Right renal cortex interstitium (tissue), 3 donors: Measurements from ENCODE around the gene SLC6A11. TPM values are rescaled to one million over a fixed set of nuclear protein-coding genes. Genes with fewer than 3 reads are reported as not detected.

Source experiments
- DNase-seq, 3 donors: peaks; one replicate each; pipeline ENCODE4 v3.0.0-alpha.2; 2013; ENCODE audit warnings: low read depth in 3 of 3, low spot score in 2 of 3
- polyA plus RNA-seq, 3 donors: library from polyadenylated mRNA; unstranded; fragments of 120-200 nt; gene quantifications; one replicate each; pipeline ENCODE4 v1.2.1, GENCODE V29; 2013; ENCODE audit not compliant: insufficient read length in 3 of 3

Gene SLC6A11
- polyA plus RNA-seq, 3 donors, result 0.06 to 0.08 (median 0.08) TPM

- no peak for DNase-seq
These were observed 21.8 kb downstream of the SLC6A11 start for GRCh38 chr3:10837849-10838248.

GRCh38 chr3:10839167-10839566, 23.1 kb downstream of the SLC6A11 start:
- DNase-seq, result no peak

GRCh38 chr3:10841100-10841499, 25.1 kb downstream of the SLC6A11 start:
- no peak for DNase-seq

- no peak for DNase-seq
These were observed 27.4 kb downstream of the SLC6A11 start for GRCh38 chr3:10843378-10843777.

GRCh38 chr3:10845001-10845761, 29.2 kb downstream of the SLC6A11 start:
- DNase-seq, result no peak

- DNase-seq, result no peak
These were observed 30.0 kb downstream of the SLC6A11 start for GRCh38 chr3:10845839-10846656.

- no peak for DNase-seq
These were observed 30.6 kb downstream of the SLC6A11 start for GRCh38 chr3:10846657-10846975.

- DNase-seq, result no peak
These were observed 32.2 kb downstream of the SLC6A11 start for GRCh38 chr3:10848261-10848660.

- DNase-seq, result no peak
These were observed 36.2 kb downstream of the SLC6A11 start for GRCh38 chr3:10852066-10852808.

GRCh38 chr3:10855083-10855870, 39.2 kb downstream of the SLC6A11 start:
- DNase-seq, result no peak

- DNase-seq, result no peak
These were observed 40.0 kb downstream of the SLC6A11 start for GRCh38 chr3:10855871-10856662.

- no peak for DNase-seq
These were observed 41.2 kb downstream of the SLC6A11 start for GRCh38 chr3:10857235-10857634.

- DNase-seq, result no peak
These were observed 42.1 kb downstream of the SLC6A11 start for GRCh38 chr3:10858091-10858490.

GRCh38 chr3:10867384-10867783, 51.4 kb downstream of the SLC6A11 start:
- DNase-seq, result peak; percentile 6 to 24 (median 9)

GRCh38 chr3:10869460-10869859, 53.4 kb downstream of the SLC6A11 start:
- no peak for DNase-seq

GRCh38 chr3:10870296-10870695, 54.3 kb downstream of the SLC6A11 start:
- no peak for DNase-seq

GRCh38 chr3:10873415-10873814, 57.4 kb downstream of the SLC6A11 start:
- no peak for DNase-seq

- DNase-seq, result no peak
These were observed 59.9 kb downstream of the SLC6A11 start for GRCh38 chr3:10875914-10876313.

GRCh38 chr3:10876661-10877060, 60.6 kb downstream of the SLC6A11 start:
- DNase-seq, result no peak

GRCh38 chr3:10882851-10883250, 66.8 kb downstream of the SLC6A11 start:
- no peak for DNase-seq
